Neural cell (in vitro differentiated cells): ENCODE results near the gene ATF2. TPM values are rescaled to one million over a fixed set of nuclear protein-coding genes. Genes with fewer than 3 reads are reported as not detected.

Experiments used
- H2AFZ ChIP-seq: fragments of 200-600, 300-800 bp; sonication (generic), shearing (Covaris generic); 2 replicates; pipeline ENCODE4 v1.6.0; 2014; ENCODE audit warnings: low read depth, mild to moderate bottlenecking, antibody characterized with exemption, low read length, moderate library complexity
- H3F3A ChIP-seq: fragments of 200-600 bp; shearing (Covaris generic); 2 replicates; pipeline ENCODE4 v1.6.1; 2016; ENCODE audit warnings: mild to moderate bottlenecking, moderate library complexity, mixed read lengths, antibody characterized with exemption, low read length; ENCODE audit not compliant: insufficient read depth, poor library complexity, severe bottlenecking
- H3K27ac ChIP-seq: fragments of 200-600, 300-800 bp; sonication (generic), shearing (Covaris generic); 2 replicates; pipeline ENCODE4 v1.5.1; 2014; ENCODE audit warnings: mild to moderate bottlenecking, low read length, moderate library complexity
- H3K27me3 ChIP-seq: fragments of 300-800, 200-600 bp; sonication (generic), shearing (Covaris generic); 2 replicates; pipeline ENCODE4 v1.6.0; 2014; ENCODE audit warnings: mild to moderate bottlenecking, low read depth, low read length, moderate library complexity; ENCODE audit not compliant: insufficient read depth
- H3K36me3 ChIP-seq: fragments of 300-800, 200-600 bp; sonication (generic), shearing (Covaris generic); 2 replicates; pipeline ENCODE4 v1.5.1; 2014; ENCODE audit warnings: mild to moderate bottlenecking, antibody characterized with exemption, low read length, moderate library complexity; ENCODE audit not compliant: insufficient read depth
- H3K4me2 ChIP-seq: fragments of 300-800, 200-600 bp; sonication (generic), shearing (Covaris generic); 2 replicates; pipeline ENCODE4 v1.6.0; 2014; ENCODE audit warnings: mild to moderate bottlenecking, low read length
- H3K4me3 ChIP-seq: fragments of 300-800, 200-600 bp; sonication (generic), shearing (Covaris generic); 2 replicates; pipeline ENCODE4 v1.5.1; 2014; ENCODE audit warnings: mild to moderate bottlenecking, low read length, moderate library complexity
- H3K79me2 ChIP-seq: fragments of 200-600 bp; shearing (Covaris generic); replicated peaks from 2 replicates; pipeline ENCODE4 v1.6.0; 2014; ENCODE audit warnings: mild to moderate bottlenecking, low read length, moderate library complexity; ENCODE audit not compliant: insufficient read depth
- H3K9ac ChIP-seq: fragments of 300-800, 200-600 bp; sonication (generic), shearing (Covaris generic); 2 replicates; pipeline ENCODE4 v1.6.1; 2016; ENCODE audit warnings: mild to moderate bottlenecking, low read length, mixed read lengths
- H3K9me2 ChIP-seq: fragments of 200-600 bp; shearing (Covaris generic); 2 replicates; pipeline ENCODE4 v1.6.1; 2016; ENCODE audit warnings: mild to moderate bottlenecking, low read length, mixed read lengths; ENCODE audit not compliant: insufficient read depth
- H3K9me3 ChIP-seq: fragments of 200-600, 300-800 bp; sonication (generic), shearing (Covaris generic); 2 replicates; pipeline ENCODE4 v1.6.1; 2016; ENCODE audit warnings: mild to moderate bottlenecking, mixed run types, low read length, moderate library complexity, mixed read lengths
- H4K20me1 ChIP-seq: fragments of 200-600 bp; shearing (Covaris generic); 2 replicates; pipeline ENCODE4 v1.6.1; 2016; ENCODE audit warnings: mild to moderate bottlenecking, mixed run types; ENCODE audit not compliant: insufficient read depth
- CTCF ChIP-seq: fragments of 450-650 bp; IDR thresholded peaks from 2 replicates; pipeline ENCODE4 v1.5.1; 2014; ENCODE audit warnings: antibody characterized with exemption, mild to moderate bottlenecking, moderate library complexity; ENCODE audit not compliant: poor library complexity, severe bottlenecking
- EP300 ChIP-seq: fragments of 450-650 bp; conservative IDR thresholded peaks from 2 replicates; pipeline ENCODE4 v1.6.1; 2014; ENCODE audit warnings: antibody characterized with exemption, mild to moderate bottlenecking, moderate library complexity; ENCODE audit not compliant: poor library complexity, severe bottlenecking
- EZH2 ChIP-seq: fragments of 200-600, 300-800 bp; shearing (Covaris generic), sonication (generic); IDR thresholded peaks from 2 replicates; pipeline ENCODE4 v1.6.1; 2014; ENCODE audit warnings: antibody characterized with exemption, low read length, borderline replicate concordance, mild to moderate bottlenecking; ENCODE audit not compliant: insufficient read depth, poor library complexity, severe bottlenecking
- MXI1 ChIP-seq: fragments of 450-650 bp; conservative IDR thresholded peaks from 2 replicates; pipeline ENCODE4 v1.6.1; 2014; ENCODE audit warnings: antibody characterized with exemption, mild to moderate bottlenecking; ENCODE audit not compliant: poor library complexity, severe bottlenecking
- POLR2AphosphoS5 ChIP-seq: IDR thresholded peaks from 2 replicates; pipeline ENCODE4 v1.6.1; 2012
- RAD21 ChIP-seq: fragments of 450-650 bp; conservative IDR thresholded peaks from 2 replicates; pipeline ENCODE4 v1.6.1; 2014; ENCODE audit warnings: antibody characterized with exemption, mild to moderate bottlenecking, moderate library complexity
- REST ChIP-seq: IDR thresholded peaks from 2 replicates; pipeline ENCODE4 v1.6.1; 2012; ENCODE audit warnings: borderline replicate concordance
- SMC3 ChIP-seq: fragments of 450-650 bp; conservative IDR thresholded peaks from 2 replicates; pipeline ENCODE4 v1.6.1; 2014; ENCODE audit warnings: antibody characterized with exemption, mild to moderate bottlenecking, moderate library complexity; ENCODE audit not compliant: poor library complexity
- TAF1 ChIP-seq: IDR thresholded peaks from 2 replicates; pipeline ENCODE4 v1.6.1; 2012; ENCODE audit warnings: low read depth
- polyA plus RNA-seq: library from polyadenylated mRNA; depleted of rRNA; stranded (reverse); fragments of >200 nt; gene quantifications from 2 replicates; pipeline ENCODE4 v1.2.3, GENCODE V29; 2014

The ATF2 gene
- polyA plus RNA-seq, 1 donor from 2014 or later, result 93.4 TPM

- no peaks in the 10 kb centered on the region for H3K27me3 ChIP-seq
- H3F3A ChIP-seq, result no peaks in the 10 kb centered on the region
- no peaks in the 10 kb centered on the region for H3K9me3 ChIP-seq
- H3K36me3 ChIP-seq, result peaks cover 15% of the 10 kb centered on the region
- TF ChIP-seq TAF1 (no peak), EZH2 (no peak), POLR2AphosphoS5 (no peak), EP300 (no peak), SMC3 (no peak), MXI1 (no peak)
- H3K9me2 ChIP-seq, result no peaks in the 10 kb centered on the region
- H4K20me1 ChIP-seq, result no peaks in the 10 kb centered on the region
- no peak overlapping the region for H3K9ac ChIP-seq
- peaks cover 18% of the 10 kb centered on the region for H3K79me2 ChIP-seq
- H3K27ac ChIP-seq, result no peak overlapping the region
- no peak overlapping the region for H3K4me2 ChIP-seq
- H2AFZ ChIP-seq, result no peak overlapping the region
- no peak overlapping the region for H3K4me3 ChIP-seq
Measured at GRCh38 chr2:175131252-175131651, 36.8 kb downstream of the ATF2 start.

GRCh38 chr2:175126661-175127060 lies 41.3 kb downstream of the ATF2 start:
- Histone ChIP-seq H2AFZ (no peak overlapping the region), H3F3A (no peaks in the 10 kb centered on the region), H3K27me3 (no peaks in the 10 kb centered on the region), H3K36me3 (peaks cover 7% of the 10 kb centered on the region), H3K4me3 (no peak overlapping the region), H3K79me2 (peaks cover 32% of the 10 kb centered on the region), H3K9me2 (no peaks in the 10 kb centered on the region), H3K27ac (no peak overlapping the region), H4K20me1 (no peaks in the 10 kb centered on the region), H3K4me2 (no peak overlapping the region), H3K9me3 (no peaks in the 10 kb centered on the region), H3K9ac (no peak overlapping the region)
- TF ChIP-seq SMC3, result no peak
- TF ChIP-seq POLR2AphosphoS5, result no peak
- TF ChIP-seq RAD21, result no peak
- no peak for TF ChIP-seq TAF1
- no peak for TF ChIP-seq MXI1
- no peak for TF ChIP-seq REST
- no peak for TF ChIP-seq EZH2
- no peak for TF ChIP-seq EP300
- no peak for TF ChIP-seq CTCF
